ENCODE results near the gene CCDC158.
"Not testable (repeated sequence)": the region's sequence is repeated elsewhere in the genome, so short reads cannot be mapped to it uniquely, and the experiment has no call there.

CCDC158 gene

DNA sequence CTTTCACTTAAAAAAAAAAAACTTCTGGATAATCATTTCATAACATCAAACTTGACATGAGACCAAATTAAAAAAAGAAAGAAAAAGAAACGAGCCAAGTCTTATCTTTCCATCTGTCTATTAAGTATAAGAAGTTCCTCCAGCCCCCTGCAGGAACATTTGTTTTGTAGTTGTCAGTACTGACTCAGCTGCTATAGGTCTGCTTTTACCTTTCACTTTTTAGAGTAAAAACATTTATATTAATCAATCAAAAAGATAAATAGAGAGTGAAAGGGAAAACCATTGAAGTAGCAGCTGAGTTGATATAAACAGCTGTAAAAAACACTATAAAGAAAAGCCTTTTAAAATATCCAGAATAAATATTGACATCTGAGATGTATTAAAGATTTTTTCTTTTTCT is 46.1 kb downstream of the CCDC158 start:
- FAIRE-seq (no peak), DNase-seq (ENCODE audit: insufficient read length, low spot score) (no peak)

DNA sequence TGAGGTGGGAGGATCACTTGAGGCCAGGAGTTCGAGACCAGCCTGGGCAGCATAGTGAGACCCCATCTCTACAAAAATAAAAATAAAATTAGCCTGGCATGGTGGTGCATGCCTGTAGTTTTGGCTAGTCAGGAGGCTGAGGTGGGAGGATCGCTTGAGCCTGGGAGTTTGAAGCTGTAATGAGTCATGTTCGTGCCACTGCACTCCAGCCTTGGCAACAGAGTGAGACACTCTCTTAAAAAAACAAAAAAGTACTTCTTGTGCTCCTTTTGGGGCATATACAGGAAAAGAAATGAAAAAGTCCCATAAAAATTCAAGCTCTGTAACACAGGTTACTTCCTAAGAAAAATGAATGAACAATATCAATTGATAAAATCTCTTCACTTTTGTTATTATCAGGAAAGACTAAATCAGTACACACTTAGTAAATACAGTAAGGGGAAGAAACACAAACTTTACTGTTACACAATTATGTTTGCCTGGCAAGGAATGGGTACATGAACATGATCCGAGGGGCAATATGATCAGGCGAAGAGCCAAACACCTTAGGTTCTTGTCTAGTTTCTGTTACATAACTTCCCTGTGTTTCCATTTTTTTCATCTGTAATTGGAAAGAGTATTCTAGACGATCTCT is 46.9 kb downstream of the CCDC158 start:
- FAIRE-seq = no peak

DNA sequence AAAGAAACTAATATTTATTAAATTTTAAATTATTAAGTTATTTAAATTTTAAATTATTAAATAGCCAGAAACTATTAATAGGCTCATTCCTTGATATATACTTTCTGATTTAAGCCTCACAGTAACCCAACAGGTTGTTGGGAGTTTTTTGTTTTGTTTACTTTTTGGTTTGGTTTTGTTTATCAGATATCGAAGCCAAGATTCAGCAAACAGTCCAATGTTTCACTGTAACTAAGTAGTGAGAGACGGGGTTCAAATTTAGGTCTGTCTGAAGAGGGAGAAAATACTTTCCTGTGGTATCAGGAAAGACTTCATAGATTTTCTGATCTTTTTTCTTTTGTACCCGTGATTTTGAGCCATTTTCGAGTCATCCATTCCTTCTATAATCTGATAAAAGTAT is 54.2 kb downstream of the CCDC158 start:
- FAIRE-seq (no peak), DNase-seq (ENCODE audit: insufficient read length, low spot score) (no peak)

More for the DNA sequence above, 46.9 kb downstream of the CCDC158 start:
- no peak for DNase-seq (ENCODE audit: insufficient read length, low spot score)

DNA sequence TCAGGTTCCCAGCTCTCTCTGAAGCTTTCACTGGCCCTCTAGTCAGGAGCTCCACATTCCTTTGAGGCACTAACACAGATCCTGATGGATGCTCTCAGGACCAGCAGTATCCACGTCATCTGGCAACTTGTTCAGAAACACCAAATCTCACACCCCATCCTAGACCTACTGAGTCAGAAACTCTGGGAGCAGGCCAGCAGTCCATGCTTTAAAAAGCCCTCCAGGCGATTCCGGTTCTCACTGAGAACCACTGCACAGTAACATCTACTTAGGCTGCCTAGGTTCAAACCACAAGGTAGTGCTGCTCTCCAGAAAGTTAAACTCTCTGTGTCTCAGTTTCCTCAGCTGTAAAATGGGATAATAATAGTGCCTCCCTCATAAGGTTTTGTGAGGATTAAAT is 55.3 kb downstream of the CCDC158 start:
- DNase-seq (ENCODE audit: insufficient read length, low spot score) = no peak
- FAIRE-seq = no peak

DNA sequence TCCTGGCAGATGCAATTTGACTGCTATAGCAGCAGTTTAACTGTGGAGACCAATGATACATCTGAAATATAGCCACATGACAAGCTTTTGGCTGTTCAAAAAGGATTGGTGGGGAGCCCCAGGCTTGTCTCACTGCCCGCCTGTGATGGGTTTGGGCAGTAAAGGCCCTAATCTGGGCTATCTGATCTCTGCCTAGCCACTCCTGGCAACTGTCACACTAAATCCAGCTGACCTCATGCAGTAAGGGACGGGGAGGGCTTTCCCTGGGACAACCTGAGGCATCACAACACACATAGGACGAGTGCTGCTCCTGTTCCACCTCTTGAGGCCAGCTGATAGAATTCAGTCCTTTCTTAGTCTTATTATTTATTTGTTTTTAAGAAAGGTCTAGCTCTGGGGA is 56.2 kb downstream of the CCDC158 start:
- DNase-seq (ENCODE audit: insufficient read length, low spot score) = no peak

DNA sequence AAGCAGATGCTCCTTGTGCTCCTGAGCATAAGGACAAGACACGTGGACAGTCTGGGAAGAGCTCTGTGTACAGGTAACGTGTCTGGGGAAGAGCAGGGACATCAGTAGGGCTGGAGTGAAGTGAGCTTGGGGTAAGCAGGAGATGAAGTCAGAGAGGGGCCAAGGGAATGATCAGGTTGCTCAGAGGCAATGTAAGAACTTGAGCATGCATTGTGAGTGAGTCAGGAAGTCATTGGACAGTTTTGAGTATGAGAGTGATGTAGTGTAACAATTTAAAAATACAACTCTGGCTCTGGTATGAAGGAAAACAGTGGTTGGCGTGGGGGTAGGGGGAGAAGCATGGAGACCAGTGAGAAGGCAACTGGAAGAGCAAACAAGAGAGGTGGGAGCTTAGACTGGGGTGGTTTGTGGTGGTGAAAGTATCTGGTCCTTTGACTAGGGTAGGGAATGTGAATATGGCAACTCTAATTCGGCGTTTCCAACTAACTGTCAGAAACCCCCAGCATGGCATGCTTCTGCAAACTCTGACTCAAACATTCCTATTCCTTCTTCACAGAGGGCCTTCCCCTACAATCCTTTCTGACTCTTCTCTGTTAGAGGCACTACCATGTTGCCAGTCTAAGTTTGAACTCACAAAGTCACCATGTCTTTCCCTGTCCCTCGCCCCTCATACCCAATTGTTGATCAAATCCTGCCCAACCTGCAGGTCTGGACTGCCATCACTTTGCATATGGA is 57.2 kb downstream of the CCDC158 start:
- no peak for FAIRE-seq
- no peak for DNase-seq (ENCODE audit: insufficient read length, low spot score)

More for the DNA sequence above, 56.2 kb downstream of the CCDC158 start:
- no peak for FAIRE-seq

DNA sequence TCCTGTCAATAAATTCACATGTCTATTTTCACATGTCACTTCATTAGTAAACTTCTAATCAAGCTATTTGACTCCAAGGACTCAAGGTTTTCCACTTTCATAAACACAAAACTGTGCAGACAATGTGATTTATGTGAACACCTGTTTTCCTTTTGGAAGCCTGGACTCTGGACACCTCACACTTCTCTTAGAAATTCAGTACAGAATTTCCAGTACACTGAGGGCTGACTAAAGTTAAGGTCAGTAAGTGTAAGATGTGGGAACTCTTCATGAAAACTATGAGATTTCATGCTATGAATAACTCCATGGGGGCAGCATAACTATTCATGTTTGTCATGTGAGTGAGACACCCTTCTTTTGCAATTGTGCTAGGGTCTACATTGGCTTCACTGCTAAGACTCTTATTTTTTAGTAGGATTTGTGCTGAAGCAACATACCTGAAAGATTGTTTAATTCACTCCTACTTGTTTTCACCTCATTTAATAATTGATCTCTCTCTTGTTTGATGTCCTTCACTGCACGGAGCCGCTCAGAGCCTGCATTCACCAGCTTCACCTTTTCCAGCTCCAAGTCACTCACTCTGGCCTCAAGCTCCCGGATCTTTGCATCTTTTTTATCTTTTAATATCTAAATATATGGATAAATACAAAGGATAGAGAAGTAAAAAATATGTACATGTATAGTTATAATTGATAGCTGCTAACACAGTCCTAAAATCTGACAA is 59.1 kb downstream of the CCDC158 start:
- FAIRE-seq (no peak), DNase-seq (ENCODE audit: insufficient read length, low spot score) (no peak)

DNA sequence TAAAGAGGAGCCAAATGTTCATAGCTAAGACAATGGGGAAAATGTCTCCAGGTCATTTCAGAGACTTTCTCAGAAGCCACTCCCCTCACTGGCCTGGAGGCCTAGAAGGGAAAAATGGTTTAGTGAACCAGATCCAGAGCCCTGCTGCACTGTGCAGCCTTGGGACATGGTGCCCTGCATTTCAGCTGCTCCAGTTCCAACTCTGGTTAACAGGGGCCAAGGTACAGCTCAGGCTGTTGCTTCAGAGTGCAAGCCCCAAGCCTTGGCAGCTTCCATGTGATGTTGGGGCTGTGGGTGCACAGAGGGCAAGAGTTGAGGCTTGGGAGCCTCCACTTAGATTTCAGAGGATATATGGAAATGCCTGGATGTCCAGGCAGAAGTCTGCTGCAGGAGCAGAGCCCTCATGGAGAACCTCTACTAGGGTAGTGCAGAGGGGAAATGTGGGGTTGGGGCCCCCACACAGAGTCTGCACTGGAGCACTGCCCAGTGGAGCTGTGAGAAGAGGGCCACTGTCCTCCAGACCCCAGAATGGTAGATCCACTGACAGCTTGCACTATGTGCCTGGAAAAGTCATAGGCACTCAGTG is 61.0 kb downstream of the CCDC158 start:
- not testable (repeated sequence) for DNase-seq (ENCODE audit: insufficient read length, low spot score); FAIRE-seq

DNA sequence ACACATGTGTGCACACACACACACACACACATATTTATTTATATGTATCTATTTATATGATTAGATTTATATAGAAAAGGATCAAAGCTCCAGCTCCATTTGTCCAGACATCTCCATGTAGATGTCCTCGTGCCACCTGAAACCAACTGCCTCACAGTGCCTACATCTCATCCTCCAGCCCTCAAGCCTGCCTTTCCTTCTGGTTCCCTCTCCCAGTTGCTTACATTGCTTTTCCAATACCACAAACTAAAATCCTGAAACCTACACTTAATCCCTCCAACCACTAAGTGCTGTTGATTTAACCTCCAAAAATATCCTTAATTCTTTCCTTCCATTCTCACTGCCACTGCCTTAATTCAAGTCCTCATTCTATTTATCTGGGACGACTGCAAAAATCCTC is 63.0 kb downstream of the CCDC158 start:
- no peak for DNase-seq (ENCODE audit: insufficient read length, low spot score)
- FAIRE-seq = no peak

DNA sequence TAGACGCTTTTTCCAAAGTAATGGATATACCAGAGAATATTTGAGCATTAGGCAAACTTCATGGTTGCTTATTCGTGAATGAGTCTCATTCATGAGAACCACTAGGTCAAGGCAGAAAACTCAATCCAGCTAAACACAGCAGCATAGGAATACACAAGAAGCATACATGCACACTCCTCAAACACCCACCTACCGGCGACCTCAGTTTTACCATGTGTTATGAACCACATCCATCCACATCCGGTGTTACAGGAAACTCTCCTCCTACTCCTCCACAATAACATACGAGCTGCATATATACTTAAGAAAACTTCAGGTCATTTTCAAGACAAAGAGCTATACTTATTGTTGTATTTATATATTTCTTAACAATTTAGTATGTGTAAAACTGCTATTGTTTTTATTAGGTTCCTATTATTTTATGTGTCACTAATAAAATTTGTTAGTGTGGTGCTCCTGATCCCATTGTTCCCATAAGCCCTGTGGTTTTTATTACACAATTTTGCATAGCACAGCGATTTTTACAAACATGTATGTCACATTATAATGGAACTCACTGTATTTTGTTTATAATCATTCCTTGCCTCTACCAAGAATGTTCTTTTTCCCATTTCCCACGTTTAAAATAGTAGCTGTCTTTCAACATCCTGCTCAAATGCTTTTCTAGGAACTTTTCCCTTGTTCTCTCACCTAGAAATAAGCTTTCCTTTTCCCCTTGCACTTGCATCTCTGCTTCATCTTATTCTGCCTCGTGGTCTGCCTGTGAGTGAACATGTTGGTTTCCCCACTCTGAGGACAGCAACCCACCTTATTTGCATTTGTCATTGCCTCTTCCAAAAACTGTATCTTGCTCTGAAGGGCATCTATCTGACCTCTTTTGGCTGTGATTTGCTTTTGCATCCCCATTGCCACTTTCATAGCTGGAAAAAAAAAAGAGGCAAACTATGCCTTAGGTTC is 66.1 kb downstream of the CCDC158 start:
- FAIRE-seq (no peak), DNase-seq (ENCODE audit: insufficient read length, low spot score) (no peak)

DNA sequence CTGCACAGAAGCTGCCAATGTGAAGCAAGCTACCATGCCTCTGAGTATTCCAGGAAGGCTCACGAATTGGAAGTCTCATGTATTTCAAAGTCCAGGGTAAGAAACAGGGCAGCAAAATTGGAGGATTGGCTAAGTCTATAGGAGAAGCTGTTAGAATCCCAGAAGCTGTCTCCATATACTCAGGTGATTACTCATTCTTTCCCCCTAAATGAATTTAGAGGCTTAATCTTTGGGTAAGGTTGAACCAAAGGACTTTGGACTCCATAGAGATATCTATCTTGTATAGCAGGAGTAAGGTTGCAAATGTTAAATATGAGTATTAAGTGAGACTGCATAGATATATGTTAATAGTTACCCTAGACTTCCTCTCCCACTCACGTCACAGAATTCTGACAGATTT is 78.1 kb downstream of the CCDC158 start:
- no peak for FAIRE-seq
- DNase-seq (ENCODE audit: insufficient read length, low spot score) = no peak

DNA sequence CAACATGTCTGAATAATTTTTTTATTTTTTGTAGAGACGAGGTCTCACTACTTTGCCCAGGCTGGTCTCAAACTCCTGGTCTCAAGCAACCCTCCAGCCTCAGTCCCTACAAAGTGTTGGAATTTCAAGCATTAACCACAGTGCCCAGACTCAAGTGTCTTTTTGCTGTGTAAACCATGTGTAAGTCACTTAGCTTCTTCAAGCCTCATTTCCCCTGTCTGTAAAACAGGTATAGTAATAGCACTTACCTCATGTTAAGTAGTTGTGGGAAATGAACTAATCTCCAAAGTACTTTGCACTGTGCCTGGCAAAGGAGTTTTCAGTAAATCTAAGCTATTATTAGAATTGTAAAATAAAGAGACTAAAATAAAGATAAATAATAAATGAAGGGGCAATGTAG is 78.8 kb downstream of the CCDC158 start:
- FAIRE-seq = no peak
- no peak for DNase-seq (ENCODE audit: insufficient read length, low spot score)

DNA sequence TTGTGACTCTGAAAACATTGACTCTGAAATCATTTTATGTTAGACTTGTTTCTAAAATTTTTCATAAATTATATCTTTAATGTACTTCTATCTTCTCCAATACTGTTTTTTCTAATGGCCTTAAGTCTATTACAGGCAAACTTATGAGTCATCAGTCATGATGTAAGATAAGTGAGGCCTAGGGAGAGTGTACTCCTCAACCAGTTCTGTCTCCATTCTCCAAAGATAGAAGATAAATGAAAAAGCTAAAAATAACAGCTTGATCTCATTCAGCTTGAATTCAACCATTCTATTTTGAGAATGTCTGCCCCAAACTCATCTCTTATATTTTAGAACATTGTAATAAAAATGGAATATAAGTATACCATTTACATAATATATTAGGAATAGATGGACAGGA is 79.9 kb downstream of the CCDC158 start:
- DNase-seq (ENCODE audit: insufficient read length, low spot score) (no peak), FAIRE-seq (no peak)

DNA sequence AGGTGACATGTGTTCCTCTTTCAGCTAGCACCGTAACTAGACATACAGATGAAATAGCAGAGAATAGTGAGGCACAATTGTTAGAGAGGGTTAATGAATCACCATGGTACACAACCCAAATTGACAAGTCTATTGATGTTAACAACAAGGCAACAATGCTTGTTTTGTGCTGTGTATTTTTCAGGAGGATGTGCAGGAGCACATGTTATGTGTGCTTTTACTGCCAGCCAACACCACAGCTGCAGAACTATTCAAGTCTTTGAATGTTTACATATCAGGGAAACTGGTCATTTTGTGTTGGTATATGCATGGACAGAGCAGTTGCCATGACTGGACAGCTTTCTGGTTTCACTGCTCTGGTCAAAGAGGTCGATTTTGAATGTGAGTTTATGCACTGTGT is 81.6 kb downstream of the CCDC158 start:
- DNase-seq (ENCODE audit: insufficient read length, low spot score) = no peak
- FAIRE-seq = no peak

DNA sequence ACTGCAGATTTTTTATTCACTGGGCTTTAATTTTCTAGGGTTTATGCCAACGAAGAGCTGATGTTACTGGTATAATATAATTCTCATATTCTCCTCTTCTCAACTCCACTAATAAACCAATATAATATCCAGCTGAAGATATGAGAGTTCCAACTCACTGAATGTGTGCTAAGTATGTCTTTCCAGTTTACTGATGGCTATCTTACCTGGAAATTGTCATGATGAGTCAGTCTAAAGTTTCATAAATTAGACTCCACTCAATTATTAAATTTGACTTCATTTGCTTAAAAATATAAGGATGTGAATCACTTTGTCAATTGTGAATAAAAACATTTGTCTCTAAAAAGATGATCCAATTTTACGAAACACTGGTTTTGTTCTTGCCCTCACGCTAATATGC is 86.1 kb downstream of the CCDC158 start:
- FAIRE-seq = no peak
- DNase-seq (ENCODE audit: insufficient read length, low spot score) = no peak

DNA sequence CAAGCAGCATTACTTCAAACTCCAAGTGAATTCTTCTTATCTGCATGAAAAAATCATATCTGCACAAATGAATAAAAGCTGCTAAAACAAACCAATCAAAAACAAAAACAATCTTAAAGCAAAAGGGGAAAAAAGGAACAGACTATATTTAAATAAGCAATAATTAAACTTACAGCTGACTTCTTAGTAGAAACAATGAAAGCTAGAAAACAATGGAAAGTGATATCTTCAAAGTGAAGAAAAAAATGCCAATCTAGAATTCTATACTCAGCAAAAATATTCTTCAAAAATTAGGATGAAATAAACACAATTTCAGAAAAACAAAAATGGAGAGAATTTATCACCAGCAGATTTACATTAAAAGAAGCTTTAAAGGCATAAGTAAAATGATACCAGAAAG is 94.4 kb downstream of the CCDC158 start:
- no peak for DNase-seq (ENCODE audit: insufficient read length, low spot score)
- no peak for FAIRE-seq

DNA sequence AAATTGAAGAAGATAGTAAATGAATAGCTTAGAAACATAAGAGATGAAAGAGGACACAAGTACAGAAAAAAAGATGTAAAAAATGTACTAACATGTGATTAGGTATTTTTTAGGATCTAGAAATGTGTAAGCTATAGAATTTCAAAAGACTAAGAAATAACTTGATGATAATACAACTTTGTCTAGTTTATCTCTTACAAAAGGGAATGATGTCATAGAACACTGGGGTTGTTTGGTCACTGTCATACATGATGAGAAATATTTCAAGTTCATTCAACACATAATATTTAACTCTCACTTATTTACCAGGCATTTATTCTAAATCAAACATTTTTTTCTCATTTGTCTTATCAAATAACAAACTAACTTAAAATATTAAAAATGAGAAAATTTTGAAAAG is 95.9 kb downstream of the CCDC158 start:
- FAIRE-seq (no peak), DNase-seq (ENCODE audit: insufficient read length, low spot score) (no peak)

DNA sequence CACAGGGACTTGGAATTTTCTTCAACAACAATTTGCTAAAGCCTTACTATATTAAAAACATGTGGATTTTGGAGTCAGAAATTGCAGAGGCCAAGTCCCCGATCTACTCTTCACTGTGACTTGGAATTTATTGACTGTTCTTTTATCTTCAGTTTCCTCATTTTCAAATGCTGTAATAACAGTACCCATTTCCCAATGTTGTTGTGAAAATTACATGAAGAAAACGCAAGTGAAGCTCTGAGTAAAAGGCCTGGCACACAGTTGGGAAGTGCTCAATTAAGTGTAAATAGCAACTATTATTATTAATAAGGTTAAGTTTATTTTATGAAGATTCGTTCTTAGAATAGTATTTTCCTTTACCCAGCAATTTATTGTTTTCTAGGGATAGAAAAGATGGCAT is 98.7 kb downstream of the CCDC158 start:
- FAIRE-seq (no peak), DNase-seq (ENCODE audit: insufficient read length, low spot score) (no peak)

DNA sequence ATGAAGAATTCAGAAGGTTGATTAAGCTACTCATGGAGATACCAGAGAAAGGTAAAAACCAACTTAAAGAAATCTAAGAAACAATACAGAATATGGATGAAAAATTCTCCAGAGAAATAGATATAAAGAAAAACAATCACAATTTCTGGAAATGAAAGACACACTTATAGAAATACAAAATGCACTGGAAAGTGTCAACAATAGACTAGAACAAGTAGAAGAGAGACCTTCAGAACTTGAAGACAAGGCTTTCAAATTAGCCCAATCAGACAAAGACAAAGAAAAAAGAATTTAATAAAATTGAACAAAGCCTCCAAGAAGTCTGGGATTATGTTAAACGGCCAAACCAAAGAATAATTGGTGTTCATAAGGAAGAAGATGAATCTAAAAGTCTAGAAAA is 104.8 kb downstream of the CCDC158 start:
- DNase-seq (ENCODE audit: insufficient read length, low spot score) = no peak
- no peak for FAIRE-seq

DNA sequence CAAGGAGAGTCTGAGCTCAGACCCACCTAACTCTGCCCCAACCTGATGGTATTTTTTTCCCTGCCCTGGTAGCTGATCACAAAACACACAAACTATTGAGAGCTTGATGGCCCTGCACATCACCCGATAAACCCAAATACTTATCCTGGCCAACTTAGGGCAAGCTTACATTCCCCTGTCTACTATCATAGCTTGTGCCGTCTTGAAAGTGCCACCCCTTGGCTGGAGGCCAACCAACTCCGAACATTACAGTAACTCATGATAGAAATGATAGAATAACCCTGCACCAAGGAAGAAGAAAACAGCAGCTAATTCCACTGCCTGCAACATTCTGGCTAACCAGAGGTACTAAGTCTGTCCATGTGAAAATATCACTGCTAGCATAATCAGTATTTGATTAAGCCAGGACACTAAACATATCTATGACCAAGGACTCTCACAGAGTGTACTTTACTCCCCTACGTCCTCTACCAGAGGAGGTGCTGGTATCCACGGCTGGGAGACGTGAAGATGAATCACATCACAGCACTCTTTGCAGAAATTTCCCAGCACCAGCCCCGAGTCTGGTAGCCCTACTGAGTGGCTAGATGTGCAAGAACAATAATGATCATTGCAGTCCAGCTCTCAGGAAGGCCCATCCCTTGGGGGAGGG is 105.5 kb downstream of the CCDC158 start:
- no peak for DNase-seq (ENCODE audit: insufficient read length, low spot score)
- no peak for FAIRE-seq
